K562 (cell line): ENCODE results near the gene ARHGAP23. TPM values are rescaled to one million over a fixed set of nuclear protein-coding genes. Genes with fewer than 3 reads are reported as not detected.

Experiments
- ATAC-seq: fragments of 200-7000 bp; cut with Tn5 transposase; 3 replicates; pipeline ENCODE4 v1.9.1; 2020; ENCODE audit warnings: moderate library complexity
- BruUV-seq: library from RNA; stranded (reverse); fragments of 400-500 nt; replicated peaks from 2 replicates; lab custom pipeline; 2021; lab: Mats Ljungman, UMichigan
- CTCF ChIA-PET: fragments of 300-600 bp; formaldehyde crosslinking; extraction: SDS; loops from one replicate; lab custom pipeline; 2021; ENCODE audit warnings: low intra/inter-chr PET ratio; lab: Yijun Ruan, JAX
- POLR2A ChIA-PET: fragments of 300-600, 350-650 bp; sonication (Branson Sonifier 250); formaldehyde crosslinking; extraction: SDS; loops from one replicate; lab custom pipeline; 2021; ENCODE audit warnings: antibody characterized with exemption, inconsistent platforms; lab: Yijun Ruan, JAX
- DNase-seq, 4 experiments: peaks; one replicate each; pipeline versions ENCODE4 v3.0.0 to v3.0.0-alpha.2; 2011 to 2018; ENCODE audit warnings: low spot score in 3 of 4, mixed read lengths in 3 of 4; ENCODE audit errors: extremely low read depth in 1 of 4
- FAIRE-seq: peaks from 2 replicates; lab custom pipeline; 2011; peaks lifted over from hg19 to GRCh38; lab: Jason Lieb, UNC
- H2AFZ ChIP-seq: 2 replicates; pipeline ENCODE4 v1.6.0; 2011; ENCODE audit warnings: low read depth, low read length, control low read depth, inconsistent platforms
- H3K27ac ChIP-seq: fragments of 200-600 bp; 3 replicates; pipeline ENCODE4 v1.8.0; 2011; ENCODE audit warnings: low read depth, mild to moderate bottlenecking, control low read depth, inconsistent platforms, low read length, moderate library complexity, mixed read lengths; ENCODE audit errors: extremely low read depth
- H3K27me3 ChIP-seq, 2 experiments: fragments of 300-600 bp in 1 of 2; 2 replicates in 1 of 2; 3 replicates in 1 of 2; pipeline versions ENCODE4 v1.6.0 to v1.8.0; 2011; ENCODE audit warnings: inconsistent platforms in 2 of 2, low read length in 2 of 2, mild to moderate bottlenecking in 1 of 2, mixed read lengths in 1 of 2, moderate library complexity in 1 of 2; ENCODE audit not compliant: control insufficient read depth in 2 of 2, insufficient read depth in 2 of 2
- H3K36me3 ChIP-seq: fragments of 300-600 bp; 3 replicates; pipeline ENCODE4 v1.8.0; 2011; ENCODE audit warnings: mild to moderate bottlenecking, low read length, inconsistent platforms; ENCODE audit not compliant: control insufficient read depth, insufficient read depth
- H3K4me1 ChIP-seq, 2 experiments: fragments of 200-600 bp in 1 of 2; replicated peaks in 1 of 2; 2 replicates in 1 of 2; 3 replicates in 1 of 2; pipeline versions ENCODE4 v1.5.1 to v1.8.0; 2011; ENCODE audit warnings: inconsistent platforms in 2 of 2, low read length in 2 of 2, mild to moderate bottlenecking in 1 of 2, mixed read lengths in 1 of 2, moderate library complexity in 1 of 2; ENCODE audit not compliant: control insufficient read depth in 2 of 2, insufficient read depth in 2 of 2
- H3K4me2 ChIP-seq: 2 replicates; pipeline ENCODE4 v1.6.1; 2011; ENCODE audit warnings: low read length, control low read depth, inconsistent platforms, mixed read lengths; ENCODE audit not compliant: insufficient read depth
- H3K4me3 ChIP-seq: fragments of 200-600 bp; sonication (generic), shearing (Covaris generic); 2 replicates; pipeline ENCODE4 v1.5.1; 2016; ENCODE audit warnings: control low read depth, inconsistent platforms
- H3K79me2 ChIP-seq: fragments of 200-600 bp; 3 replicates; pipeline ENCODE4 v1.8.0; 2011; ENCODE audit warnings: low read length, inconsistent platforms; ENCODE audit not compliant: control insufficient read depth, insufficient read depth
- H3K9ac ChIP-seq, 2 experiments: 2 replicates each; pipeline versions ENCODE4 v1.6.0 to v1.6.1; 2011; ENCODE audit warnings: low read depth in 2 of 2, low read length in 2 of 2, control low read depth in 1 of 2, inconsistent platforms in 1 of 2, mild to moderate bottlenecking in 1 of 2, mixed read lengths in 1 of 2; ENCODE audit not compliant: insufficient read depth in 1 of 2
- H3K9me1 ChIP-seq: one replicate; pipeline ENCODE4 v1.6.0; 2011; ENCODE audit warnings: inconsistent platforms, mild to moderate bottlenecking, low read length, moderate library complexity; ENCODE audit not compliant: control insufficient read depth, insufficient read depth
- H3K9me3 ChIP-seq: replicated peaks from 2 replicates; pipeline ENCODE4 v1.5.1; 2011; ENCODE audit warnings: low read depth, low read length, inconsistent platforms; ENCODE audit not compliant: control insufficient read depth, insufficient read depth
- H4K20me1 ChIP-seq: replicated peaks from 2 replicates; pipeline ENCODE4 v1.6.1; 2011; ENCODE audit warnings: low read length, inconsistent platforms, mixed read lengths; ENCODE audit not compliant: control insufficient read depth, insufficient read depth
- CEBPB ChIP-seq: fragments of 450-650 bp; IDR thresholded peaks from 2 replicates; pipeline ENCODE4 v1.6.1; 2016; ENCODE audit warnings: missing genetic modification characterization, missing compliant biosample characterization
- CREB1 ChIP-seq, 2 experiments: sonication (generic) in 1 of 2; formaldehyde crosslinking in 1 of 2; IDR thresholded peaks; 2 replicates each; pipeline versions ENCODE4 v1.6.1 to v1.8.0; 2012 to 2022; ENCODE audit warnings: inconsistent platforms in 1 of 2, mild to moderate bottlenecking in 1 of 2, missing genetic modification reagents in 1 of 2, moderate library complexity in 1 of 2
- CTCF ChIP-seq, 3 experiments: IDR thresholded peaks in 2 of 3; conservative IDR thresholded peaks in 1 of 3; 2 replicates each; pipeline ENCODE4 v1.5.1; 2011 to 2012; ENCODE audit warnings: low read length in 3 of 3, mild to moderate bottlenecking in 3 of 3, control low read depth in 2 of 3, improper control_type of control experiment in 1 of 3, inconsistent platforms in 1 of 3, low read depth in 1 of 3, mixed read lengths in 1 of 3, moderate library complexity in 1 of 3; ENCODE audit not compliant: insufficient read depth in 2 of 3
- SREBF1 ChIP-seq: fragments of 150-350 bp; IDR thresholded peaks from 2 replicates; pipeline ENCODE4 v1.6.1; 2014; ENCODE audit warnings: antibody characterized with exemption, low read depth, low read length, borderline replicate concordance
- YY1 ChIP-seq, 3 experiments: IDR thresholded peaks; 2 replicates each; pipeline ENCODE4 v1.6.1; 2011; ENCODE audit warnings: low read length in 2 of 3, mild to moderate bottlenecking in 2 of 3, moderate library complexity in 2 of 3, borderline replicate concordance in 1 of 3, control low read depth in 1 of 3, low read depth in 1 of 3; ENCODE audit not compliant: insufficient read depth in 3 of 3, insufficient replicate concordance in 2 of 3, control insufficient read depth in 1 of 3, insufficient read length in 1 of 3; ENCODE audit errors: extremely low read depth in 1 of 3
- ZBTB7A ChIP-seq: IDR thresholded peaks from 2 replicates; pipeline ENCODE4 v1.6.1; 2011; ENCODE audit warnings: low read depth, mild to moderate bottlenecking, low read length, moderate library complexity, borderline replicate concordance; ENCODE audit not compliant: control insufficient read depth
- ZNF778 ChIP-seq: fragments of 450-650 bp; formaldehyde crosslinking; IDR thresholded peaks from 2 replicates; pipeline ENCODE4 v1.4.0; 2020; ENCODE audit warnings: mild to moderate bottlenecking, moderate library complexity
- WGBS: fragments of 100-300 bp; shearing (Covaris generic); methylation state at CpG from one replicate; pipeline ENCODE4 v1.1.6; 2016; ENCODE audit warnings: low coverage, mixed read lengths; ENCODE audit not compliant: insufficient coverage; ENCODE audit errors: missing lambda C conversion rate; 5-methylcytosine and 5-hydroxymethylcytosine counted together
- in situ Hi-C: fragments of 300-500 bp; cut with MboI; formaldehyde crosslinking; loops from 4 replicates; pipeline ENCODE4 v1.15.0; 2018; ENCODE audit warnings: inconsistent platforms, mixed read lengths
- intact Hi-C: fragments of 100-400 bp; cut with micrococcal nuclease; formaldehyde crosslinking; loops from 2 replicates; pipeline ENCODE4 v1.14.2; 2022
- polyA plus RNA-seq, 8 experiments: library from polyadenylated mRNA; depleted of rRNA in 4 of 8; stranded (reverse) in 5 of 8; unstranded in 3 of 8; fragments of >200 nt; fragmentation: Nextera tagmentation in 2 of 8; fragmentation: Illumina TruSeq in 1 of 8; extraction: Ambion mirVana in 2 of 8; extraction: Trizol in 1 of 8; gene quantifications; 2 replicates each; pipeline versions ENCODE4 v1.2.1 to v1.2.3, GENCODE V29; 2011 to 2014; ENCODE audit warnings: inconsistent platforms in 1 of 8, missing spikeins in 1 of 8
- total RNA-seq, 7 experiments: library from RNA; depleted of rRNA in 6 of 7; stranded (reverse); fragments of >200 nt in 6 of 7; fragmentation: Illumina TruSeq in 2 of 7; extraction: Trizol in 2 of 7; gene quantifications; 2 replicates each; pipeline versions ENCODE4 v1.2.1 to v1.2.3, GENCODE V29; 2011 to 2021; ENCODE audit warnings: low replicate concordance in 1 of 7

ARHGAP23 gene
- total and polyA plus RNA-seq, 9 of the 15 experiments (the other 6 are each of a cell fraction or from before 2014, with no cell fraction given): 0.01 to 2.7 (median 0.70) TPM

GRCh38 chr17:38484242-38485145 lies 56.2 kb downstream of the ARHGAP23 start (continued):
- TF ChIP-seq CTCF (IDR thresholded peaks at IDR 0.05 in 2 of 3, conservative IDR thresholded peaks at IDR 0.05 in 1 of 3; ENCODE audit: insufficient read depth in 2 of 3, low read depth in 1 of 3, low read length in 3 of 3): peak; percentile 74 to 83 (median 78)
- TF ChIP-seq, all 486 proteins: peak for 8; not testable (repeated sequence) for 478

- DNase-seq: no peak
- 7% methylated on average over 2 of the region's 2 CpGs for WGBS
- no peaks in the 10 kb centered on the region for H3K9me3 ChIP-seq
- ATAC-seq: no peak
- intact Hi-C loops (loop anchor here (1.0 to 2.0 kb wide), 2 partner anchors 40 to 62 kb away; no protein-coding TSS in a partner anchor), in situ Hi-C loops (no loop called here)
- no peak overlapping the region for H3K27ac ChIP-seq
- H3K27me3 ChIP-seq: peaks cover 0 to 22% of the 10 kb centered on the region in 2 experiments; a peak in 2 of 5 replicates
- no peak overlapping the region for H3K4me2 ChIP-seq
- no peaks in the 10 kb centered on the region for H3K36me3 ChIP-seq
- peaks cover 0 to 6% of the 10 kb centered on the region in 2 experiments; a peak in 2 of 5 replicates for H3K4me1 ChIP-seq
- no peaks in the 10 kb centered on the region; the same call in 1 of the 2 replicates for H4K20me1 ChIP-seq
- FAIRE-seq: no peak
- TF ChIP-seq YY1 (IDR thresholded peaks at IDR 0.05; ENCODE audit: borderline replicate concordance in 1 of 3, control insufficient read depth in 1 of 3, extremely low read depth in 1 of 3, insufficient read depth in 3 of 3, insufficient read length in 1 of 3, insufficient replicate concordance in 2 of 3, low read depth in 1 of 3, low read length in 2 of 3): peak in 1 of 3 experiments; percentile 20
- TF ChIP-seq CREB1 (IDR thresholded peaks at IDR 0.05): no peak
- no peak for TF ChIP-seq CREB1 (CRISPR knock-in tag; IDR thresholded peaks at IDR 0.05)
- TF ChIP-seq ZBTB7A: no peak
- no peak for TF ChIP-seq SREBF1
- TF ChIP-seq CEBPB (tag): peak; percentile 24; the same call in 1 of the 2 replicates
- no peak for TF ChIP-seq ZNF778 (CRISPR knock-in tag)
- H3K9ac ChIP-seq: no peak overlapping the region
- H3K4me3 ChIP-seq: no peak overlapping the region
- ChIA-PET POLR2A (no interaction called here), CTCF (interaction anchor here (0.9 kb wide), 1 partner anchor 61 kb away, joined by 8 read pairs; no protein-coding TSS in a partner anchor)
- no peaks in the 10 kb centered on the region for H3K79me2 ChIP-seq
- H3K9me1 ChIP-seq: no peaks in the 10 kb centered on the region
- BruUV-seq: no TSS peak
- H2AFZ ChIP-seq: no peak overlapping the region
These were observed 56.8 kb downstream of the ARHGAP23 start for GRCh38 chr17:38485146-38485468.
